ENCODE data around the gene OBSCN.
A peak's percentile ranks its signal among the peaks of the same experiment; 100 is the strongest.

Gene OBSCN

DNA sequence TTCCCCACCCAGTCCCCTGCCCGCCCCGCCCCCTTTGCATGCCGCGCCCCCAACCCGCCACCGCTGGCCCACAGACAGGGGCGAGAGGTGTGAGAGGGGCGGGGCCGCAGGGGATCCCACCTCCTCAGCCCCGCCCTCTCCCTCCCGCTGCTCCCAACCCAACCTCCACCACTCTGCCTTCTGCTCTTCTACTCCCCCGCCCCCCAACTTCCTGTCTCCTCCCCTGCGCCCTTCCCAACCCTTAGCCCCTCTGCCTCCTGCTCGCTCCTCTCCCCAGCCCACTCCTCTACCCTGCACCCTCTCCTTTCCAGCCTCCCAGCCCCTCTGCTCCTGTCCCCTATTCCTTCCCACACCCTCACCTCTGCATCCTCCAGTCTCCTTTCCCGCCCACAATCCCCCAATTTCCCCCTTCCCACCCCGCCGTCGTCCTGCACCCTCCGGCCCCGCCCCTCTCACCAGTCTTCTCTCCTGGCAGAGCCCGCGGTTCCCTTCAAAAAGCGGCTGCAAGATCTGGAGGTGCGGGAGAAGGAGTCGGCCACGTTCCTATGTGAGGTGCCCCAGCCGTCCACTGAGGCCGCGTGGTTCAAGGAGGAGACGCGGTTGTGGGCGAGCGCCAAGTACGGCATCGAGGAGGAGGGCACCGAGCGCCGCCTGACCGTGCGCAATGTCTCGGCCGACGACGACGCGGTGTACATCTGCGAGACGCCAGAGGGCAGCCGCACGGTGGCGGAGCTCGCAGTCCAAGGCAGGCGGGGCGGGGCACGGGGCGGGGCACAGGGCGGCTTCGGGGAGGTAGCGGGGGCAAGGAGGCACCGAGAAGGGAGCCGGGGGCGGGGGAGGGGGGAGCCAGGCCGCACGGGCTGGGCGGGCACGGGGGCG is 5.4 kb downstream of the OBSCN start:
- Histone ChIP-seq H3K4me2 (ENCODE audit: low read length) (peak overlapping the region; percentile 75), H3K4me1 (ENCODE audit: insufficient read depth, low read length, severe bottlenecking) (peaks cover 4% of the 10 kb centered on the region), H3K9me2 (ENCODE audit: low read depth, low read length) (no peaks in the 10 kb centered on the region), H3K27me3 (ENCODE audit: insufficient read depth, low read length) (no peaks in the 10 kb centered on the region), H3K79me2 (ENCODE audit: insufficient read depth, low read length) (no peaks in the 10 kb centered on the region), H3K9ac (ENCODE audit: low read length) (peak overlapping the region; percentile 26; the same call in 1 of the 2 replicates), H3K9me3 (ENCODE audit: low read length) (no peaks in the 10 kb centered on the region), H3K27ac (ENCODE audit: low read depth, low read length, poor library complexity, severe bottlenecking) (no peak overlapping the region), H3K4me3 (ENCODE audit: low read depth, low read length, poor library complexity, severe bottlenecking) (peak overlapping the region; percentile 54), H3K36me3 (ENCODE audit: insufficient read depth, low read length) (no peaks in the 10 kb centered on the region), H2AFZ (ENCODE audit: low read length) (no peak overlapping the region), H4K20me1 (ENCODE audit: insufficient read depth, low read length) (no peaks in the 10 kb centered on the region), H3F3A (ENCODE audit: insufficient read depth, low read length) (no peaks in the 10 kb centered on the region)
- TF ChIP-seq, protein P1, sequence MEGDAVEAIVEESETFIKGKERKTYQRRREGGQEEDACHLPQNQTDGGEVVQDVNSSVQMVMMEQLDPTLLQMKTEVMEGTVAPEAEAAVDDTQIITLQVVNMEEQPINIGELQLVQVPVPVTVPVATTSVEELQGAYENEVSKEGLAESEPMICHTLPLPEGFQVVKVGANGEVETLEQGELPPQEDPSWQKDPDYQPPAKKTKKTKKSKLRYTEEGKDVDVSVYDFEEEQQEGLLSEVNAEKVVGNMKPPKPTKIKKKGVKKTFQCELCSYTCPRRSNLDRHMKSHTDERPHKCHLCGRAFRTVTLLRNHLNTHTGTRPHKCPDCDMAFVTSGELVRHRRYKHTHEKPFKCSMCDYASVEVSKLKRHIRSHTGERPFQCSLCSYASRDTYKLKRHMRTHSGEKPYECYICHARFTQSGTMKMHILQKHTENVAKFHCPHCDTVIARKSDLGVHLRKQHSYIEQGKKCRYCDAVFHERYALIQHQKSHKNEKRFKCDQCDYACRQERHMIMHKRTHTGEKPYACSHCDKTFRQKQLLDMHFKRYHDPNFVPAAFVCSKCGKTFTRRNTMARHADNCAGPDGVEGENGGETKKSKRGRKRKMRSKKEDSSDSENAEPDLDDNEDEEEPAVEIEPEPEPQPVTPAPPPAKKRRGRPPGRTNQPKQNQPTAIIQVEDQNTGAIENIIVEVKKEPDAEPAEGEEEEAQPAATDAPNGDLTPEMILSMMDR (IDR thresholded peaks at IDR 0.05; ENCODE audit: low read length), result peak; percentile 52
- TF ChIP-seq EZH2 (IDR thresholded peaks at IDR 0.05; ENCODE audit: borderline replicate concordance, low read length), result no peak

- no peak overlapping the region; the same call in 1 of the 2 replicates for H3K4me2 ChIP-seq (ENCODE audit: low read length)
- no peak overlapping the region for H3K4me3 ChIP-seq (ENCODE audit: low read depth, low read length, poor library complexity, severe bottlenecking)
- H3K9ac ChIP-seq (ENCODE audit: low read length), result no peak overlapping the region
- no peaks in the 10 kb centered on the region for H3K79me2 ChIP-seq (ENCODE audit: insufficient read depth, low read length)
- TF ChIP-seq EZH2 (IDR thresholded peaks at IDR 0.05; ENCODE audit: borderline replicate concordance, low read length), result no peak
- TF ChIP-seq, protein P1 (IDR thresholded peaks at IDR 0.05; ENCODE audit: low read length), result no peak
- H2AFZ ChIP-seq (ENCODE audit: low read length), result no peak overlapping the region
- H3K9me2 ChIP-seq (ENCODE audit: low read depth, low read length), result no peaks in the 10 kb centered on the region
- H3K27ac ChIP-seq (ENCODE audit: low read depth, low read length, poor library complexity, severe bottlenecking), result no peak overlapping the region
- H3K36me3 ChIP-seq (ENCODE audit: insufficient read depth, low read length), result no peaks in the 10 kb centered on the region
- H3F3A ChIP-seq (ENCODE audit: insufficient read depth, low read length), result no peaks in the 10 kb centered on the region
- no peaks in the 10 kb centered on the region for H3K9me3 ChIP-seq (ENCODE audit: low read length)
- H4K20me1 ChIP-seq (ENCODE audit: insufficient read depth, low read length), result no peaks in the 10 kb centered on the region
- peaks cover 4% of the 10 kb centered on the region for H3K4me1 ChIP-seq (ENCODE audit: insufficient read depth, low read length, severe bottlenecking)
- no peaks in the 10 kb centered on the region for H3K27me3 ChIP-seq (ENCODE audit: insufficient read depth, low read length)
Measured at GRCh38 chr1:228213917-228214808, 6.3 kb downstream of the OBSCN start.

DNA sequence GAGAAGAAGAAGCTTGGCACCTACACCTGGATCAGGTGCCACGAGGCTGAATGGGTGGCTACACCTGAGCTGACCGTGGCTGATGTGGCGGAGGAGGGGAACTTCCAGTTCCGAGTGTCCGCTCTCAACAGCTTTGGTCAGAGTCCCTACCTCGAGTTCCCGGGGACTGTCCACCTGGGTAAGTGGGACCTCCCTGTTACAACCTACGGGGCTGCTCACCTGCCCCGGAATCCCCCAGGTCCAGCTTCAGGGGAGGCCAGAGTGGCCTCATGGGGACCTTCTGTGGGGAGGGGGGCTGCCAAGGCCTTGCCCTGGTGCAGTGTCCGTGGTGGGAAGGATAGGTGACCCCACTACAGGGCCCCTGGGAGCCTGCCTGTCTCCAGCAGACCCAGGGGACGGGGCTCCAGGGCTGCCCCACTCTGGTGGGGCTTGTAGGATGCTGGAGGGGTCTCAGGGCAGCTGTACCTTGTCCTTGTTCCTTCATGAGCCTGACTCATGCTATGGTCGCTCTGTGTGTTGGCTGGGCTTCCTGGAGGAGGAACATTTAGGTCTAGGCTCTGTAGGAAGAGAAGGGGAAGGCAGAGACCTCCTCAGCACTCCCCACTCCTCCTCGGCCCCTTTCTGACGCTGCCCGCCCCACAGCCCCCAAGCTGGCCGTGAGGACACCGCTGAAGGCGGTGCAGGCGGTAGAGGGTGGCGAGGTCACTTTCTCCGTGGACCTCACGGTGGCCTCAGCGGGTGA is 7.2 kb downstream of the OBSCN start:
- Histone ChIP-seq H3K36me3 (ENCODE audit: insufficient read depth, low read length) (no peaks in the 10 kb centered on the region), H3K4me2 (ENCODE audit: low read length) (no peak overlapping the region), H3K4me3 (ENCODE audit: low read depth, low read length, poor library complexity, severe bottlenecking) (no peak overlapping the region), H3K27me3 (ENCODE audit: insufficient read depth, low read length) (no peaks in the 10 kb centered on the region), H3K27ac (ENCODE audit: low read depth, low read length, poor library complexity, severe bottlenecking) (no peak overlapping the region), H3K4me1 (ENCODE audit: insufficient read depth, low read length, severe bottlenecking) (peaks cover 9% of the 10 kb centered on the region), H2AFZ (ENCODE audit: low read length) (no peak overlapping the region), H4K20me1 (ENCODE audit: insufficient read depth, low read length) (no peaks in the 10 kb centered on the region), H3K9me2 (ENCODE audit: low read depth, low read length) (no peaks in the 10 kb centered on the region), H3F3A (ENCODE audit: insufficient read depth, low read length) (no peaks in the 10 kb centered on the region), H3K79me2 (ENCODE audit: insufficient read depth, low read length) (no peaks in the 10 kb centered on the region), H3K9ac (ENCODE audit: low read length) (no peak overlapping the region), H3K9me3 (ENCODE audit: low read length) (no peaks in the 10 kb centered on the region)
- TF ChIP-seq, protein P1 (IDR thresholded peaks at IDR 0.05; ENCODE audit: low read length), result no peak
- no peak for TF ChIP-seq EZH2 (IDR thresholded peaks at IDR 0.05; ENCODE audit: borderline replicate concordance, low read length)
